Gastroesophageal sphincter (tissue), 4 donors: ENCODE results near the gene C20orf96. TPM values are rescaled to one million over a fixed set of nuclear protein-coding genes. Genes with fewer than 3 reads are reported as not detected.
"Not testable (repeated sequence)": the region's sequence is repeated elsewhere in the genome, so short reads cannot be mapped to it uniquely, and the experiment has no call there.

Experiments used
- ATAC-seq: fragments of 150-250 bp; one replicate; pipeline ENCODE4 v1.9.1; 2016; ENCODE audit warnings: mild to moderate bottlenecking, moderate library complexity
- H3K27ac ChIP-seq, 4 donors: fragments of 200-600 bp; sonication (generic) in 3 of 4; 1 replicate in 3 of 4; 2 replicates in 1 of 4; pipeline ENCODE4 v1.5.1; 2016 to 2019
- H3K27me3 ChIP-seq: fragments of 200-600 bp; sonication (generic); one replicate; pipeline ENCODE4 v1.5.1; 2019
- H3K36me3 ChIP-seq, 2 donors: fragments of 200-600 bp; sonication (generic); one replicate each; pipeline ENCODE4 v1.5.1; 2019; ENCODE audit warnings: control low read depth in 1 of 2
- H3K4me1 ChIP-seq, 3 donors: fragments of 200-600 bp; sonication (generic); 1 replicate in 2 of 3; 2 replicates in 1 of 3; pipeline ENCODE4 v1.5.1; 2016 to 2019; ENCODE audit warnings: control low read depth in 2 of 3
- H3K4me3 ChIP-seq, 2 donors: fragments of 200-600 bp; sonication (generic); one replicate each; pipeline ENCODE4 v1.5.1; 2019; ENCODE audit warnings: mild to moderate bottlenecking in 1 of 2, moderate library complexity in 1 of 2
- H3K9me3 ChIP-seq, 3 donors: fragments of 200-600 bp; sonication (generic); one replicate each; pipeline ENCODE4 v1.5.1; 2017 to 2019; ENCODE audit warnings: control low read depth in 2 of 3
- CTCF ChIP-seq, 4 experiments: fragments of 200-600 bp in 2 of 4; fragments of 450-650 bp in 2 of 4; sonication (generic) in 1 of 4; IDR thresholded peaks; one replicate each; pipeline ENCODE4 v1.5.1; 2017 to 2019; ENCODE audit warnings: antibody characterized with exemption in 4 of 4, mild to moderate bottlenecking in 2 of 4, moderate library complexity in 2 of 4
- EP300 ChIP-seq: sonication (generic); formaldehyde crosslinking; IDR thresholded peaks from one replicate; pipeline ENCODE4 v1.6.1; 2017; ENCODE audit warnings: antibody characterized with exemption, mild to moderate bottlenecking
- POLR2A ChIP-seq, 2 donors: fragments of 450-650 bp; IDR thresholded peaks; one replicate each; pipeline ENCODE4 v1.6.1; 2017; ENCODE audit warnings: antibody characterized with exemption in 2 of 2, mild to moderate bottlenecking in 2 of 2, moderate library complexity in 1 of 2
- POLR2AphosphoS5 ChIP-seq: sonication (generic); formaldehyde crosslinking; IDR thresholded peaks from one replicate; pipeline ENCODE4 v1.6.1; 2017; ENCODE audit warnings: antibody characterized with exemption
- WGBS, 2 donors: methylation state at CpG; one replicate each; pipeline ENCODE4 v1.1.5; 2018; ENCODE audit warnings: low coverage in 1 of 2; 5-methylcytosine and 5-hydroxymethylcytosine counted together
- total RNA-seq, 4 donors: library from RNA; depleted of rRNA; stranded (reverse); fragments of >200 nt; gene quantifications; one replicate each; pipeline ENCODE4 v1.1.0, GENCODE V29; 2016

Gene C20orf96
- total RNA-seq, 4 donors from 2014 or later, result 0.67 to 3.1 (median 1.3) TPM

- H3K36me3 ChIP-seq, result no peaks in the 10 kb centered on the region
- no peak for TF ChIP-seq CTCF (IDR thresholded peaks at IDR 0.05)
- no peak for TF ChIP-seq POLR2AphosphoS5
- no peak for TF ChIP-seq EP300
- TF ChIP-seq POLR2A (IDR thresholded peaks at IDR 0.05), result no peak
- H3K9me3 ChIP-seq, result no peaks in the 10 kb centered on the region
- peaks cover 13% of the 10 kb centered on the region for H3K27me3 ChIP-seq
- 33 to 67% methylated on average over 1 of the region's 1 CpG for WGBS, 2 donors
- no peaks in the 10 kb centered on the region for H3K4me1 ChIP-seq
- ATAC-seq, result no peak
- no peak overlapping the region for H3K27ac ChIP-seq
- H3K4me3 ChIP-seq, result no peak overlapping the region
Measured at GRCh38 chr20:235891-236290, 54.7 kb downstream of the C20orf96 start.

- Histone ChIP-seq H3K27ac (no peak overlapping the region), H3K9me3 (no peaks in the 10 kb centered on the region), H3K27me3 (peaks cover 9% of the 10 kb centered on the region), H3K36me3 (no peaks in the 10 kb centered on the region), H3K4me1 (no peaks in the 10 kb centered on the region), H3K4me3 (no peak overlapping the region)
- no peak for ATAC-seq
- TF ChIP-seq EP300, result no peak
- TF ChIP-seq POLR2A (IDR thresholded peaks at IDR 0.05), result no peak
- TF ChIP-seq CTCF (IDR thresholded peaks at IDR 0.05), result no peak
- TF ChIP-seq POLR2AphosphoS5, result no peak
- 78 to 100% methylated on average over 2 to 3 of the region's 3 CpGs for WGBS, 2 donors
Measured at GRCh38 chr20:227439-228105, 63.0 kb downstream of the C20orf96 start.

- H3K36me3 ChIP-seq, result no peaks in the 10 kb centered on the region
- H3K4me3 ChIP-seq, result no peak within 1 kb of the TSS
- ATAC-seq, result no peak
- no peaks in the 10 kb centered on the region for H3K4me1 ChIP-seq
- WGBS, 2 donors, result 67 to 76% methylated on average over 3 of the region's 3 CpGs
- peaks cover 9% of the 10 kb centered on the region for H3K27me3 ChIP-seq
- TF ChIP-seq POLR2AphosphoS5 (no peak), CTCF (IDR thresholded peaks at IDR 0.05) (no peak)
- H3K9me3 ChIP-seq, result no peaks in the 10 kb centered on the region
- H3K27ac ChIP-seq, result no peak within 1 kb of the TSS
Measured at GRCh38 chr20:226958-227357, 63.6 kb downstream of the C20orf96 start, which contains the start of gene DEFB129. Gene DEFB129 (plus strand): TSS chr20:227258. CDS start chr20:227289, 31 bp downstream.

- not testable (repeated sequence) for H3K4me3 ChIP-seq, ATAC-seq, H3K27ac ChIP-seq, H3K4me1 ChIP-seq, H3K9me3 ChIP-seq, H3K36me3 ChIP-seq
- peaks cover 10% of the 10 kb centered on the region for H3K27me3 ChIP-seq
- WGBS, 2 donors, result 65 to 66% methylated on average over 3 of the region's 3 CpGs
Measured at GRCh38 chr20:225879-226278, 64.7 kb downstream of the C20orf96 start.

- Histone ChIP-seq H3K4me1 (no peaks in the 10 kb centered on the region), H3K4me3 (no peak overlapping the region), H3K36me3 (no peaks in the 10 kb centered on the region), H3K27ac (no peak overlapping the region), H3K9me3 (no peaks in the 10 kb centered on the region), H3K27me3 (peaks cover 40% of the 10 kb centered on the region)
- no peak for ATAC-seq
- 50 to 75% methylated on average over 1 of the region's 1 CpG for WGBS, 2 donors
- no peak for TF ChIP-seq POLR2A (IDR thresholded peaks at IDR 0.05)
- no peak for TF ChIP-seq POLR2AphosphoS5
- no peak for TF ChIP-seq CTCF (IDR thresholded peaks at IDR 0.05)
- no peak for TF ChIP-seq EP300
Measured at GRCh38 chr20:221258-221830, 69.2 kb downstream of the C20orf96 start.

Other genes starting within 250 kb of the C20orf96 start
- gene DEFB125, start 203.1 kb downstream of the C20orf96 start, total RNA-seq, result not detected
- gene DEFB126, start 148.2 kb downstream of the C20orf96 start, total RNA-seq, result not detected
- not detected for gene DEFB127, start 133.3 kb downstream of the C20orf96 start, total RNA-seq
- gene DEFB128, start 101.0 kb downstream of the C20orf96 start, total RNA-seq, result not detected
- not detected for gene DEFB129, start 63.5 kb downstream of the C20orf96 start, total RNA-seq
- gene DEFB132, start 33.0 kb downstream of the C20orf96 start, total RNA-seq, result not detected
- gene ZCCHC3, start 6.8 kb upstream of the C20orf96 start, total RNA-seq, result 10 to 100 TPM; 17.4 to 24.0 (median 21.4) TPM
- gene SOX12, start 34.8 kb upstream of the C20orf96 start, total RNA-seq, result 1 to 10 TPM; 3.4 to 7.3 (median 5.9) TPM
- 10 to 100 TPM; 25.3 to 51.6 (median 30.2) TPM for gene NRSN2, start 56.4 kb upstream of the C20orf96 start, total RNA-seq
- gene TRIB3, start 90.0 kb upstream of the C20orf96 start, total RNA-seq, result 1 to 10 TPM in 3 of 4 donors, under 1 TPM in 1; 0.31 to 5.6 (median 3.9) TPM
- gene RBCK1, start 117.5 kb upstream of the C20orf96 start, total RNA-seq, result 100 to 1,000 TPM in 1 of 4 donors, 10 to 100 TPM in 3; 50.9 to 111 (median 82.1) TPM
- gene TBC1D20, start 171.8 kb upstream of the C20orf96 start, total RNA-seq, result 10 to 100 TPM; 39.6 to 51.2 (median 39.9) TPM